HG03460 (cell line): ENCODE results near the gene MAST4.

Experiments used
- ATAC-seq: cut with Tn5 transposase; IDR thresholded peaks from one replicate; pipeline ENCODE4 v1.9.1; 2021; ENCODE audit not compliant: unreplicated experiment

Gene MAST4

DNA sequence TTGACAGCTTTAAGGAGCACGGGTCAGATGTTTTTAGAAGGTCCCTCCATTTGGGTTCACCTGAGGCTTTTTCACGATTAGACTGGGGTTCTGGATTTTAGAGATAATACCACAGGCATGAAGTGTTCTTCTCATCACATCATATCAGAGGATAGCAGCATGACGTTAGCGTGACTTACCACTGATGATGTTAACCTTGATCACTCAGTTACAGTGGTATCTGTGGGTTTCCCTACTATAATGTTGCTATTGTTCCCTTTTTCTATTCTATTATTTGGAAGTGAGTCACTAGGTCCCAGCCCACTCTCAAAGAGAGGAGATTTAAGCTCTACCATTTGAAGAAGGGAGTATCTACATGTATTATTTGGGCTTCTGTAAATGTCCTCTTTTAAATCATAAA, 300.0 kb downstream of the MAST4 start:
- no peak for ATAC-seq

DNA sequence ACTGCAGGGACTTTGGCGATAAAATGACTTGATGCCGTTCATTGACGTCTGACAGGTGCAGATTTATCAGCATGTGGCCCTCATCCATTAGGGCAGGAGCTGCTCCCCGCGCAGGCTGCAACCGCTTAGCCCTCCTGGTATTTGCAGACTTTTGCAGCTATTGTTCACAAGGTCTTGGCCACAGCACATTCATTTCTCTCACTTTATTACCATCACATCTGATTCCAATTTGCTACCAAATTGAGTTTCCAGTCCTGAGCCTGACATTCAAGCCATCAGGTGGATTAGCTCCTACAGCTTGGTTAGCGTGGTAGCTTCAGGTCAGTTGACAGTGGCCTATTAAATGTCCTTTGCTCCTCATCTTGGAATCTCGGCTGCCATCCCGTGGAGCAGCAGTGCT, 301.2 kb downstream of the MAST4 start:
- no peak for ATAC-seq

DNA sequence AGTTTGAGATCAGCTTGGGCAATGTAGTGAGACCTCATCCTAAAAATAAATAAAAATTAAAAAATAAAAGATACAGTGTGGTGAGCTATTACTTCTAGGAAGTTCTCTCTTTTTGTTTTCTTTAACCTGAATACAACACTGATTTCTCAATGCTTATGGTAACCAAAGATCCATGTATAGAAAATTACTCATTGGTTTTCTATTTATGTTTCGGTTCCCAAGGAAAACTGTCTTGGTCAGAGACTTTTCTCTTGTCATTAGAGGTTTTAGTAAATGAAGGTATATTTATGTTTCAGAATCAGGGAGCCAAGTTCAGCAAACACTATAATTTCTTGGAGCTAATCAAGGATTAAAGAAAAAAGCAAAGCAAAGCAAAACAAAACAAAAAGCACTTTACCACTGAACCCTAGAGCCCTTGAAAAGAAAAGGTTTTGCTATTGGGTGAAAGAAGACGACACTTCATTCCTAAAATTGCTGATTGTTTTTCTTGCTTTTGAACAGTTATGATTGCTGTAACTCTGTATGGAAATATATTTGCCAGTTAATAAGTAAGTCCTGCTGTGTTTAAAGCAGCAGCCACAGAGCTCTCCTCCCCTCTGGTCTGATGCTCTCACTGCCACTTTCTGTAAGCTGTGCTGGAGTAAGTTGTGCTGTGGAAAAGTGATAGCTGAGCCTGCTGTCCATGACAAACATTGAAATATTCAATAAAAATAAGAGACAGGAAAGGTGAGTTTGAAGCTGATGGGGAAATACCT, 302.2 kb downstream of the MAST4 start:
- no peak for ATAC-seq

DNA sequence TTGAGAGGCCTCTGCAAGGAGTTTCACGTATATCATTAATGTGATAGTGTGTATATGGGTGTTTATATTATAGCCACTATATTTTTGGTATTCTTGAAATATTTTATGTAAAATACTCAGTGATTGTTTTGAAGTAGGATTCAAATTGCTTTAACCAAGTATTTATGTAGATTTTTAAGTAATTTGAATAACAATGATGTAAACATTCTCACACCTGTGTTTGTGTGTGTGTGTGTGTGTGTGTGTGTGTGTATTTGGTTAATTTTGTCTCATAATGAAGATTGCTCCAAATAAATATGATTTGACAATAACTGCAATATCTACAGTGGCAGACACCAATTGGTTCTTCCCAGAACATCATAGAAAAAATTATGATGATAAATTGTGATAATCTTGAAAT, 307.0 kb downstream of the MAST4 start:
- ATAC-seq, result no peak

DNA sequence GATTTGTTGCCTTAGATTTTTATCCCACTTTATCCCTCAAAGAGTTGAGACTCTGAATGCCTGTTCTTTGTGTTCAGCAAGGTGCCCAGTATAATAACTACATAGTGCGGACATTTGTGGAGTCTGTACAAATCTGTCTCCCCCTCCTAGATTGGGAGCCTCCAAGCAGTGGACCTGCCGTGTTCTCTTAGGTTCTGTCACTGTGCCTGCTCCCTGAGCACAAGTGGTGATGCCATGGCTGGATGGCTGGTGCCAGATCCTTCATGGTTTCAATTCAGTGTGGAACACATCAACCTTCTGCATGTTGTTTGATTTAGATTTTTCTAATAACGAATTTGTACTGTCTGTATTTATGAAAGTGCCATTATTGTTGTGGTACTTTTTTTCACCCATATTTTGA, 307.5 kb downstream of the MAST4 start:
- ATAC-seq, result no peak

DNA sequence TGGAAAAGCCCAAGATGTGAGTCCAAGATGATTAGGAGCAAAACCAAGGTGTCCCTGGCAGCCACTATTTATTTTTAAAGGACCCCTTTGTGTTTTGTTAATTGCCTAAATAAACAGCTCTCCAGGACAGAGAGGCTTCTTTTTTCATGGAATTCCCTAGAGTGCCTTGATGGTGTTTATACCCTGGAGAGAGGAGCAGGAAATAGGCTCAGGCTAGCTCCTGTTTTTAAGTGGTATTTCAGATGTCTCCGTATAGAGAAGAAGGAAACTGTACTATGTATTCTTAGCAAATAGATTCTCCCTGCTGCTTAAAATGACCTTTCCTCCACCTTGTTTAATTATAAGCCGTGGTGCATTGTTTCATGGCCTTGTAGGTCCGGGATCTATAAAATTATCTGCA, 308.0 kb downstream of the MAST4 start:
- no peak for ATAC-seq

DNA sequence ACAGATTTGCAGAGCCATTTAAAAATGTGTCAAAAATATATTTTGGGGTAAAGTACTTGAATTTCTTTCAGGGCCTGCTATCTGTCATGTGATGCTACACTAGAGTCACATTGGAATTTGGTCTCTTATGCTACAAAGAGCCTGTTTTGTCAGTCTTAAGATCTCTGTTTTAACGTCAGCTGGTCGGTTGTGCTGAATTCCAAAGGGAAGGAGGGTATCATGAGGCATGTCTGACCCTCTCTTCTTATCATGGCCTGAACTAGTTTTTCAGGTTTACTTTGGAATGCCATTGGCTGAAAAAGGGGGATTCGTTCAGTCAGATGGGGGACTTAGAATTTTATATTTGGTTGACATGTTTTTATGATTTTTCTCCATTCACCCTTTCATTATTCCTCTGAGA, 309.8 kb downstream of the MAST4 start:
- ATAC-seq, result no peak

DNA sequence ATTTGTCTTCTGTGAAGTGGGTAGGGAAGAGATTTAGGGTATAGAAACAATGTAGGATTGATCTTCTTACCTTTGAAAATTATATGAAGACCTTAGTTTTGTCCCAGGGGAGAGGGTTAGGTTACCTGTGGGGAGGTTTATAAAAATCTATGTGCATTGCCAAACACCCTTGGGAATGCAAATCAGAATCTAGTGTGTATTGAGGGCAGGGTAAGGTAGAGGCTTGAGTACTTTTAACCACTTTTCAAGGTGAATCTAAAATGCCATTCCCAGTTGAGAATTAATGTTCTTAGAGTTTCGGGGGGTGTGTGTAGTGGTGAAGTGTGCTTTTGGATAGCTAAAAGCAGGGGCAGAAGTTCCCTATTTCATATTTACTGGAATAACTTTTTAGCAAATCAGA, 312.0 kb downstream of the MAST4 start:
- no peak for ATAC-seq

DNA sequence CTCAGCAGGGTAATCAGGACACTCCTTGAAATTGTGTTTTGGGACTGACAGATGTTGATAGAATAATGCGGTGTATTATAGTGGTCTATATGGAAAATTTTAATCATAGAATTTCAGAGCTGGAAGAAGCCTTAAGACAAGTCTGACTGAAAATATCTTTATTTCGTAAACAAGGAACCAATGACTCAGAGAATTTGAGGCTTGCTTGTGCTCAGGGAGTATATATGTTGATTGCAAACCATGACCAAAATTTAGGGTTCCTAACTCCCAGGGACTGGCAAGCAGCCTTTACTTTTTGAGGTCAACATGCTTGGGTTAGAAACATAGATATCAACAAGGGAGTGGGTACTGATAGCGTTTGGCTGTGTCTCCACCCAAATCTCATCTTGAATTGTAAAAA, 313.2 kb downstream of the MAST4 start:
- ATAC-seq, result no peak

DNA sequence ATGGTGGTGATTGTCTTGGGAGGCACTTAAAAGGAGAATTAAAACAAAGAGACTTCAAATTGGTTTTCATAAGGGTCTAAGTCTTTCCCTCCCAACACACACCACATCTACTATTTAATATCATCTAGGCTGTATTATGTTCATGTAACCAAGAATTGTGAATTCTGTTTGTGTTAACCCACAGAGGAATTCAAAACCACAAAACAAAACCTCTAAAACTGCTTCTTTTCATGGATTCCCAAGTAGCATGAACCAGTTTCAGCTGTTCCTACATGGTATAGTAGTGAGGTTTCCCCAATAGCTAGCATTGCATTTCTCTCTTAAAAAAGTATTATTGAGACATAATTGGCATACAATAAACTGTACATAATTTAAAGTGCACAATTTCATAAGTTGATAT, 316.6 kb downstream of the MAST4 start:
- ATAC-seq, result no peak

DNA sequence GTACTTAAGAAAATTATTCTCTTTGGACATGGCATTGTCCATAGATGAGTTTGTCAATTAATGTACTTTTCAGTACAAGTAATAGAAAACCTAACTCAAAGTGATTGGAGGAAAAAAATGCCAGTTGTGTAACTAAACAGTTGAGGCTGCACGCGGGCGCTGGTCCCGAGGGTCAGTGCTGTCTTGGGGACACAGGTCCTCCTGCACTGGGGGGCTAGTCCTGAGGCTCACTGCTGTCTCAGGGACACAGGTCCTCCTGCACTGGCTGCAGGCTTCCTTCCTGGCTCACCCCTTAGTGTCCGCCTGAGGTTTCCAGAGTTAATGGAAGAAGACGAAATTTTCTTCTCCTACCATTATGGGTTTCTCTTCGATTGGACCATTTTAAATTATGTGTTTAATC, 319.3 kb downstream of the MAST4 start:
- no peak for ATAC-seq

DNA sequence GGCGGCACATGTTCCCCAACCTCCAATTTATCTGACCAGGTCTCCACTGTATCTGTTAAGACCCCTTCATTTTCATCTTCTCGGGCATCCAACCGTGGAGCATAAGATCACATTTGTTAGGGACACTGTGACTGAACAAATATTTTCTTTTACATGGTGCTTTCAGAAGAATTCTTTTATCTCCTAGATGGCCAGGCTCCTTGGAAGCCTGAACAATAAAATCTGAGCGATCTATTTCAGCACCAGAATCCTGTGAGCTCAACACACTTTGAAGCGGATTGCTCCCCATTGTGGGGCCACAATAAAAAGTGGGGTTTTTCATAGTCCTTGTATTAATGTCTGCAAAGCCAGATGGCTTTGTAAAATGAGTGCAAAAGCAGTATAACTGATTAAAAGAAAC, 326.7 kb downstream of the MAST4 start:
- no peak for ATAC-seq

DNA sequence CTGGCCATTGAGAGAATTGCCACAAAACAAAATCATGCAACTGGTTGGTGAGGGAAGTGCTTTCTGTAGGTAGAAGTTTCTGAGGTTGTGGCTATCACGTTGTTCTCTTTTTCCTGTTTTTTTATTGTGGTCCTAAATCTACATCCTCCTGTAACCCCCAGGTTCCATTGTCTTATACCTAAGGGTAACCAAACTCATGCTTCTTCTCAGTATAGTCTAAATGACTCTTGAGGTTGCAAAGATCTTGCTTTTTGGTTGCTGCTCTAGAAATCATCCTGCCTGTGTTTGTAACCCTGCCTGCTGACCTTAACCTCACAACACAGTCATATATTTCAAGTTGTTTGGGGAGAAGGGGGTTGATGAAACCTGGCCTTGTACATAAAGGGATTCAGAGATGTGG, 327.3 kb downstream of the MAST4 start:
- ATAC-seq, result no peak

DNA sequence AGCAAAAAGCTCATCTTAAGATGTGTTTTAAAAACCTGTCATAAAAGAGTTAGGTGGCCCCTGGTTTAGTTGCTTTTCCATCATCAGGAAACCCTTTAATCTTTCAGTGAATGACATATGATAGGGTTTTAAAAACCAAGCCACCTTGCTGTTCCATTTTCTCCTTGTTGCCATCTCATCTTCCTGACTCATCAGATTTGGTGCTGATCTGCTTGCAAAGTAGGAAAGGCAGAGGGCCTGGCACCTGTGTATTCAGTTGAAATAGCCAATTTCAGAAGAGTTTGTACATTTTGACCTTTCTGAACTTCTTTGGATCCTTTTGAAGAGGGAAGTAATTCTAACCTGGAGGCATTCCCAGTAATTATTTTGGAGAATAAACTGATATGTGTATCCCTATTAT, 327.7 kb downstream of the MAST4 start:
- no peak for ATAC-seq

DNA sequence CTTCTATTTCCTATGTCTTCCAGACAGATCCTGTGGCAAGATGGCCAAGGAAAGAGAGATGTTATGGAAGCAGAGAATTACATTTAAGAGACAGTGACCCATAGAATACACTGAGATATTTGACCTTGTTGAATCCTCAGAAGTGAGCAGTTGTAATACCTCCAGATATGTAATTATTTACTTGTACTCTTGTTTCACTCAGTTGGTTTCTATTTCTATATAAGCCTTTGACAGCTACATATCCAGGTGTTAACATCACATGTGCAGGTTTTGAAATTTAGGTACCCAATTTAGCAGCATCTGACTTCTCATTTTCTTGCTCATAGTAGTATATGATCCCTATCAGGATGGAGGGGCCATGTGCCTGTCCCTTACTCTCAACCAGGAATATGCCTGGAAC, 330.9 kb downstream of the MAST4 start:
- no peak for ATAC-seq

DNA sequence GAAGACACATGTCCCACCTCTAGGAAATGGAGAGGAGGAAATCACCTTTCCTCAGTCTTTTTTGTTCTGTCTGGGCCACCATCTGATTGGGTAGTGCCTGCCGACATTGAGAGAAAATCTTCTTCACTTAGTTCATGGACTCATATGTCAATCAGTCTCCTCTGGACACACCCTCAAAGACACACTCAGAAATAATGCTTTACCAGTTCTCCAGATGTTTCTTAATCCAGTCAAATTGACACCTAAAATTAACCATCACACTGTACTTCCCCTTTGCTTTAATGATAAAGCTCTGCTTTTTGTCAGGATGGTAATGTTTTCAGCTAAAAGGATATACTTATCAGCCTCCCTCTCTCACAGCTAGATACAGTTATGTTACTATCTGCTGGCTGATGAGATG, 333.1 kb downstream of the MAST4 start:
- ATAC-seq, result no peak

DNA sequence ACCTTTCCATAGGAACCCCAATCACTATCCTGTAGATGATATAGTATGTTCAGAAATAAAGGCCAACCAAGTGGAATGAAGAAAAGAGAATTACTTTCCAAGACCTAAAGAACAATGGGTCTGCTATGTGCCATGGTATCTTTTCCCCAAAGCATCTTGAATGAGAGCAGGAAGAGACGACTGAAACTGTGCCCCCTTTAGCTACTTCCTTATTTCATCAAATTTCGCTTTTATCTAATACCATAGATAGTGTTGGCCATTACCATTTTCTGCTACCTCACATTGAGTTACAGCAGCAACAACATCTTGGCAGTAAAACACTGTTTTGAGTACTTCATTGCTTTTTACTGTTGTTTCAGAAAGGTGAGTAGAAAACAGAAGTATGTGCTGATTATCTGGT, 333.8 kb downstream of the MAST4 start:
- ATAC-seq, result no peak

DNA sequence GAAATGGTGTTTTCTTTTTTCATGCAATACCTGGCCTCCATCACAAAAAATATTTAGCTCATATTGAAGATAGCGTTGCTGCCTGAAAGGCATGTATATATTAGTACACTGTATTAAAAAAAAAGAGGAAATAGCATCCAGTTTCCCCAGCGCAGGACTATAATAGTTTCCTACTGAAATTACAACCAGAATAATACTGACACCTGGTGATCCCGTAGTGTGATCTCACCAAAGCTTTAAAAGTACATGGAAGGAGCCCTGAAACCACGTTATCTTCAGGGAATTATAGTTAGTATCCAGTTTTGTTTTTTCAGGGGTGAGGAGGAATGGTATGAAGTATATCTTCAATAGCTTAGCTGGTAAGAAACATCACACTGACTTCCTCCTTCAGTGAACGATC, 335.5 kb downstream of the MAST4 start:
- no peak for ATAC-seq

DNA sequence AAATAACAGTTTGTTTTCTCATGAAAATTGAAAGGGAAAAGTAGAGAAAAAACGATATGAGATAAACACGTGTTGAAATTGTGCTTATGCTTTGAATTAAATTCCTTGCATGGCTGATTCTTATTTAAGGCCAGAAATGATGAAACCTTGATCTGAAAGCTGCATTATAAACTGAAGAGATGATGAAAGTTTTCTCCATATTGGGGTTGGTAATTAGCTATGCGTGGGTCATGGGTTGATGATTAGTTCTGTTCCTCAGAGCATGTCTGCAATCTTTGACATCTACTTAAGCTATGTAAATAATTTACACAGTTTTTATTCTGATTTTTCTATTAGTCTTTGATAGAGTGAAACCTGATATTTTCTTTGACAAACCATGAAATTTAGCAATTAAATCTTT, 336.3 kb downstream of the MAST4 start:
- ATAC-seq, result no peak

DNA sequence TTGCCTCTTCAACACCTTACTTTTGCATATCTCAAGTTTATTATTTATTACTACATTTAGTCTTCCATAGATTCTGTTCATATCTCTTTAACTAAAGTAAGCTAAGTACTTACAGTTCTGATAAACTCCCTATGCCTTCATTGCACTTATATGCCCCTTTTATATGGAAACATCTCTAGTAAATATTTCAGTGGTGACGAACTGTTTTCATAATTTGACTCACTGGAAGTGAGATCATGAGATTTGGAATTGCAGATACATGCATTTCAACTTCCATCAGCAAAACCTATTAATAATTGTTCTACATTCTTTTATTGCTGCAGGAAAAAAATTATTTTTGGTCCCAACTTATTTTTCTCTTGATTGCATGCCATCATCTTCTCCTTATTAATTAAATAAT, 336.9 kb downstream of the MAST4 start:
- ATAC-seq, result no peak

DNA sequence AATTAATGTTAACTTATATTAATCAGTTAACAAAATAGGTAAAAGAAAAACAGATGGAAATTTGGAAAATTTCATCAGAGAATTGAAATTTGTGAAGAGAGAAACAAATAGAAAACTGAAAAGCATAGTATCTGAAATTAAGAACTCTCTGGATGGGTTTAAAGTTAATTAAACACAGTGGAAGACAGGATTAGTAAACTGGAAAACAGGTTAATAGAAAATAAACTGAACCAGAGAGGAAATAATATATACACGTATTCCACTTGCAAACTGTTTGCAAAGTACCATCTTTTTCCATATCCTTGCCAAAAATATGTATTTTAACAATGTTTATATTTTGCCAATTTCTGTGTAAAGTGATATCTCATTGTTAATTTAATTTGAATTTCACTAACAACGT, 342.9 kb downstream of the MAST4 start:
- ATAC-seq, result no peak

DNA sequence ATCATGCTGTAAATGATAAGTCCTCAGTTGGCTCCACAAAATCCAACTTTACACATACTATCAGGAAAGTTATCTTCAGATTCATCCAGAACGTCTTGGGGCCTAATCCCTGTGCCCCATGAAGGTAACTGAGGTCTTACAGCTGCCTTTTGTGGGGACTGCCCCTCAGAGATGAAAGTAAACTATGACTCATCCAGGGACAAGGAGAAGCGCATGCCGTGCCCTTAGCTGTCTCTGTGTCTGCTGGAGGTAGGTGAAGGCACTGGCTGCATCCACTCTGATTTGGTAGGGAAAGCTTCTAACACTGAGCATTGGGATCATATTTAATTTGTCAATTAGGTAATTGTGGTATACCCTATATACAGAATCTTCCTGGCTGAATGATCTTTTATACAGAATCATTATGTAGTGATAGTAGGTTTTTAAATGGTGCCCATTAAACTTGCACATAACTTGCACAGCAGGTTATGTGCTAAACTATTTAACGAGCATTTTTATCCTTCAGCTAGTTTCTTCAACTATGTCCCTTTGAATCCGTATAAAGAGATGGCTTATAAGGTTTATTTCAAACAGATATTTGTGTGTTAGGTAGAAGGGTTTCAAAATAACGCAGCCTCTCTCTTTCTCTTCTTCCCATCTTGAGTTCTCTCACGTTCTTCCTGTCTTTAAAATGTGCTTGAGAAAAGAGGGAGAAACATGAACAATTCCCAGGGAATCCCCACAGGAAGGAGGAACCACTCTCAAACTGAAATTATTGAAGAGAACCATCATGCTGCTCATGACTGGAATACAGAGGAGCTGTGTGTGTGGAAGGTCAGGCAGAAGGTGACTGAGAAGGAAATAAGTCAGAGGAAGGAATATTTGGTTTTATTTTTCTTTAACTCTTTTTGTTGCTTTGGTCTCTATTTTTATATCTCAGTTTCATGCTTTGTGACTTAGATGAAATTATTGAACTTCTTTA, 349.5 kb downstream of the MAST4 start:
- peak; percentile 93 for ATAC-seq
